AG04450 (cell line): ENCODE data around the gene LSM10. TPM values are rescaled to one million over a fixed set of nuclear protein-coding genes. Genes with fewer than 3 reads are reported as not detected.
A peak's percentile ranks its signal among the peaks of the same experiment; 100 is the strongest.

Experiments used
- CTCF ChIA-PET: fragments of 300-600, 350-600 bp; formaldehyde crosslinking; extraction: SDS; loops from one replicate; lab custom pipeline; 2022; ENCODE audit warnings: antibody characterized with exemption, inconsistent platforms; lab: Charles Lee
- POLR2A ChIA-PET: fragments of 350-600 bp; formaldehyde crosslinking; extraction: SDS; loops from one replicate; lab custom pipeline; 2021; ENCODE audit warnings: antibody characterized with exemption, inconsistent platforms; lab: Yijun Ruan, JAX
- DNase-seq: peaks from one replicate; pipeline ENCODE4 v3.0.0-alpha.2; 2011; ENCODE audit warnings: low read depth, low spot score
- H3K27ac ChIP-seq: one replicate; pipeline ENCODE4 v1.5.1; 2012; ENCODE audit warnings: low read depth, low read length, control low read depth
- H3K27me3 ChIP-seq: one replicate; pipeline ENCODE4 v1.6.0; 2012; ENCODE audit warnings: low read length; ENCODE audit not compliant: control insufficient read depth, insufficient read depth
- H3K4me3 ChIP-seq: 2 replicates; pipeline ENCODE4 v1.5.1; 2011; ENCODE audit warnings: mild to moderate bottlenecking, low read depth, low read length, control low read depth
- H3K9me3 ChIP-seq: 2 replicates; pipeline ENCODE4 v1.5.1; 2012; ENCODE audit warnings: low read length; ENCODE audit not compliant: control insufficient read depth, insufficient read depth
- polyA plus RNA-seq: library from polyadenylated mRNA; depleted of rRNA; stranded (reverse); fragments of >200 nt; gene quantifications from 2 replicates; pipeline ENCODE4 v1.2.3, GENCODE V29; 2011
- TF ChIP-seq, protein P1 (sequence below): IDR thresholded peaks from 2 replicates; pipeline ENCODE4 v1.5.1; 2011; ENCODE audit warnings: low read depth, low read length, control low read depth, inconsistent platforms

Gene LSM10
- polyA plus RNA-seq, 1 experiment: 50.8 TPM

DNA sequence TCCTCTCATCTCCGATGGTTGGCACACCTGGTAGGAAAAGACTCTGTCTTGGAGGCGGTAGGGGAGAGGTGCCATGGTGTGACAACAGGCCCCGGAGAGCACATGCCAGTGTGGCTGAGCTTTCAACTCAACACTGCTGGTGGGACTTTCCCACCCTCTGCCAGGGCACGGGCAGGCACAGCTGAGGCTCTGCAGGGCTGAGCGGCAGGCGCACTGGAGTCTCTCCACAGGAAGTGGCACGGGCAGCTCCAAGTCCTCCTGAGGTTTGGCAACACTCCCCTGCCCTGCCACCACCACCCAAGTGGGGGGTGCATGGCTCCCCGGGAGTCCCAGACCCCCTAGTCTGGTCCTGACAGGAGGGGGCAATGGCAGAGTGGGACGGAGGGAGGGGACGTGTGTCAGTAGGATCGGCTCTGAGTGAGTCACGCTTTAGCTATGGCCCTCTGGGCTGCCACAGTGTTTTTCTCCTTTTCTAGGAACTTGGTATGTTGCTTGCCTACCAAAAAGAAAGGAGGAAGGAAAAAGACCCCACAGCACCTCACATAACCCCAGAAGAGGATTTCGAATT lies 47.0 kb downstream of the LSM10 start:
- CTCF ChIA-PET: interaction anchor here (0.8 to 6.4 kb wide), 7 partner anchors 8 to 162 kb away, joined by 3 to 53 read pairs (median 4); partner anchors contain the start of gene EVA1B
- DNase-seq: no peak
- TF ChIP-seq, protein P1, sequence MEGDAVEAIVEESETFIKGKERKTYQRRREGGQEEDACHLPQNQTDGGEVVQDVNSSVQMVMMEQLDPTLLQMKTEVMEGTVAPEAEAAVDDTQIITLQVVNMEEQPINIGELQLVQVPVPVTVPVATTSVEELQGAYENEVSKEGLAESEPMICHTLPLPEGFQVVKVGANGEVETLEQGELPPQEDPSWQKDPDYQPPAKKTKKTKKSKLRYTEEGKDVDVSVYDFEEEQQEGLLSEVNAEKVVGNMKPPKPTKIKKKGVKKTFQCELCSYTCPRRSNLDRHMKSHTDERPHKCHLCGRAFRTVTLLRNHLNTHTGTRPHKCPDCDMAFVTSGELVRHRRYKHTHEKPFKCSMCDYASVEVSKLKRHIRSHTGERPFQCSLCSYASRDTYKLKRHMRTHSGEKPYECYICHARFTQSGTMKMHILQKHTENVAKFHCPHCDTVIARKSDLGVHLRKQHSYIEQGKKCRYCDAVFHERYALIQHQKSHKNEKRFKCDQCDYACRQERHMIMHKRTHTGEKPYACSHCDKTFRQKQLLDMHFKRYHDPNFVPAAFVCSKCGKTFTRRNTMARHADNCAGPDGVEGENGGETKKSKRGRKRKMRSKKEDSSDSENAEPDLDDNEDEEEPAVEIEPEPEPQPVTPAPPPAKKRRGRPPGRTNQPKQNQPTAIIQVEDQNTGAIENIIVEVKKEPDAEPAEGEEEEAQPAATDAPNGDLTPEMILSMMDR: no peak
- POLR2A ChIA-PET: interaction anchor here (0.7 to 3.9 kb wide), 9 partner anchors 9 to 69 kb away, joined by 3 to 21 read pairs (median 4); partner anchors contain the start of genes EVA1B and STK40
- Histone ChIP-seq H3K27ac (peak overlapping the region; percentile 98), H3K4me3 (no peak overlapping the region), H3K27me3 (no peaks in the 10 kb centered on the region), H3K9me3 (no peaks in the 10 kb centered on the region)

GRCh38 chr1:36349839-36350238 lies 47.9 kb downstream of the LSM10 start:
- H3K9me3 ChIP-seq: no peaks in the 10 kb centered on the region
- DNase-seq: no peak
- ChIA-PET CTCF (interaction anchor here (1.0 to 6.4 kb wide), 4 partner anchors 18 to 162 kb away, joined by 3 to 53 read pairs (median 4); no protein-coding TSS in a partner anchor), POLR2A (interaction anchor here (3.9 kb wide), 1 partner anchor 37 kb away, joined by 21 read pairs; the partner anchor contains the start of gene STK40)
- H3K27me3 ChIP-seq: no peaks in the 10 kb centered on the region
- peak overlapping the region; percentile 61 for H3K27ac ChIP-seq
- TF ChIP-seq, protein P1: no peak
- H3K4me3 ChIP-seq: no peak overlapping the region

DNA sequence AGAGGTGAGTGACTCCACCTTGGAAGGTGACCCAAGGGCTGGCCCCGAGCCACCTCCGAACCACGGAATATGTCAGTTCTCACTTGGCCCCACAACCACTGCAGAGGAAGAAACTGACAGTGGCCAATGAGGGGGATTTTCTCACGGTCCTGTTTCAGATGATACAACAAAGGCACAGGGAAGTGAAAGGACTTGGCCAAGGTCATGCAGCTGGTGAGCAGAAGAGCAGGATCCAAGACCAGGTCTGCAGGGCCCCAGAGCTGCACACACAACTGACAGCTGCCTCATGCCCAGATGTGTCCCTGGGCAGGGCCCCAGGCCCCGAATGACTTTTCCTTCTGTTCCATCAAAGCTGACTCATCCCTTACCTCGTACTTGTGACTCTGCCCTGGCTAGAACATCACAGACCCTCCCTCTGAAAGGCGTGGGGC lies 48.5 kb downstream of the LSM10 start:
- TF ChIP-seq, protein P1: no peak
- ChIA-PET CTCF (interaction anchor here (1.8 to 6.4 kb wide), 2 partner anchors 18 to 63 kb away, joined by 5 to 53 read pairs; no protein-coding TSS in a partner anchor), POLR2A (interaction anchor here (0.6 kb wide), 1 partner anchor 70 kb away, joined by 3 read pairs; no protein-coding TSS in a partner anchor)
- no peak overlapping the region for H3K4me3 ChIP-seq
- no peaks in the 10 kb centered on the region for H3K9me3 ChIP-seq
- H3K27ac ChIP-seq: peak overlapping the region; percentile 61
- H3K27me3 ChIP-seq: no peaks in the 10 kb centered on the region
- DNase-seq: no peak

- Histone ChIP-seq H3K27me3 (no peaks in the 10 kb centered on the region), H3K27ac (no peak overlapping the region), H3K4me3 (no peak overlapping the region), H3K9me3 (no peaks in the 10 kb centered on the region)
- ChIA-PET CTCF (no interaction called here), POLR2A (no interaction called here)
- TF ChIP-seq, protein P1: no peak
- DNase-seq: no peak
These were observed 50.9 kb downstream of the LSM10 start for GRCh38 chr1:36346741-36347370.
